ENCODE data around the gene DCC. TPM values are rescaled to one million over a fixed set of nuclear protein-coding genes. Genes with fewer than 3 reads are reported as not detected.

DCC gene
- total RNA-seq, 1 donor from 2014 or later: 2.0 TPM

- DNase-seq: no peak
Observed at GRCh38 chr18:52920665-52921064, 580.7 kb downstream of the DCC start.

DNA sequence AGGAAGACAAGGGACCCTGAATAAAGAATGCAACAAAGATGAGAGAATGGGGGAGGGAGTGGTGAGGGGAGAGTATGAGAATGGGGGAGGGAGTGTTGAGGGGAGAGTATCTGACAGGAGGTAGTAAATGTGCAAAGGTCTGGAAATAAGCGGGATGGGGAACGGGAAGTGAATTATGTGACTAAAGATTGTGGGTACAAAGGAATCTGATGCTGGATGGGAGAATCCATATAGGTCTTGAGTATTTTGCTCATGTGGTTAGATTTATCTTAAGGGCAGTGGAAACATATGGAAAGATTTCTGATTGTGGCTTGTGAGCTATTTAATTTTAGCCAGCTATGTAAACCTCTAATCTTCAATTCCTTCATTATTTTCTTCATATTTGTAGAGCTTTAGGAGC is 593.4 kb downstream of the DCC start:
- no peak for DNase-seq

DNA sequence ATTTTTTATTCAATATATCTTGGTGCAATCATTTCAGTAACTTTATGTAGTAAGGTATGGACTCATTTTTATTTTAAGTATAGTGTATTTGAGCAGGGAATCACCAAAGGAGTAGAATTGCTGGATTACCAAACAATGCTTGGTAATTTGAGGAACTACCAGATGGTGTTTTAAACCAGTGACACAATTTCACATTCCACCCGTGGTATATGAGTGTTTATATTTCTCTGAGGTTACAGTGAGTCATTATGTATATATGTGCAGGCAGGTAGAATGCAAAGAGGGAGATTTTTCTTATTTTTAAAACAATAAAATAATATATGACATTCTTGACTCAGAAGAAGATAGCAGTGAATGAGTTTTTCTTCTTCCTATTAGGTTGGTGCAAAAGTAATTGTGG is 596.9 kb downstream of the DCC start:
- DNase-seq: no peak

GRCh38 chr18:52937840-52938239 is 597.8 kb downstream of the DCC start:
- DNase-seq: no peak

DNA sequence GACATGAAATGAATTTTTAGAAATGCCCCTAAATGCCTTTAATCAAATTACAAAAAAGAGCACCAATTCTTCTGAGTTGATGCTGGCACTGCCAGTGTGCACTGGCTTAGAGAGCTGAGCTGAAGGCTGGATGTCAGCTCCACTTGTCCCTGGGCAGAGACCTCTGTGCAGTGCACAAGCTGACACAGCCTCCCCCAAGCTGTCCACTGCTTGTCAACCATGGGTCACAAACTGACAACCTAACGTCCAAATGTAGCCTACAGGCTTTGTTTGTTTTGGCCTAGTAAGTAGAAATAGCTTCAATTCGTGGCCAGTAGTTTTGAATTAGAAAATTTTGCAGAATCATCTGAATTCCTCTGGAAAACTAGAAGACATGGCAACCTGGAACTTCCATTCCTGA is 605.6 kb downstream of the DCC start:
- no peak for DNase-seq

DNA sequence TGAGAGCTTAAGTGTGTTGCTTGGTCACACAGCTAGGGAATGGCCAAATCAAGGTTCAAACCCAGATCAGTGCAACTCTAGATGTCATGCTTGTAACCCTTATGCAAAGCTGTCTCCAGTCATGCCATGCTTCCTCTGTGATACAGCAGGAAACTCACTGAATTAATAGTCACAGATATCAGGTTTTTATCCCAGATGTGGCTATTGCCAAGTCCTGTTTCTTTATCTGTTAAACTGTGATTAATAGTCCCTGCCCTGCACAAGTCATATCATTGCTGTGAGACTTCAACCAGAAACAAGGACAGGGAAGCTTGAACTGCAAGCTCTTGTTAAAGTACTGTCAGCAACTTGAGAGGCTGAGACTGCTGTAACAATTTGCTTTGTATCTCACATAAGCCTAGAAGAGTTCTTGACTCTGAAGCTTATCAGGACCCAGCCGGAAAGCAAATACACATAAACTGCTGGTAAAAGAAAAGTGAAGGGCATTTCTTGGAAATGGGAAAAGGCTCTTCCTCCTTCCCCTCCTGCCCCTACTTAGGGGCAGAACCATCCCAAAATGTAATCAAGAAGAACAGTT is 609.0 kb downstream of the DCC start:
- DNase-seq: no peak

DNA sequence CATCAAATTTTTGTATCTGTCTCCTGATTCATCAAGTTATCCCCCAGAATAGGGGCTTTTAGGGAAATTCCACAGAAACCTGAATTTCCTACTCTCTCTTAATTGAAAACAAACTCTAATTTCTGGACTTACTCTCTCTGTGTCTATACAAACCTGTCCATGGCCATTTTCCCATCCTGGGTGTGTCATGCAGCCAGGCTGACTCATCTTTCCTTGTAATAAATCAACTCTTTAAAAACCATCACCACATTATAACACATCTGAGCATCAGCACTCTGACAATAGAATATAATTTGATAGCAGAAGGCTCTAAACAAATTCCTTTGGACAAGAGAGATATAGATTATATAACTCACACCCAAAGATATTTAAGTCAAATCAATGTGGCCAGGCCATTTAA is 610.2 kb downstream of the DCC start:
- no peak for DNase-seq

GRCh38 chr18:52953387-52953786 is 613.4 kb downstream of the DCC start:
- DNase-seq: no peak

GRCh38 chr18:52963481-52963880 is 623.5 kb downstream of the DCC start:
- no peak for DNase-seq

DNA sequence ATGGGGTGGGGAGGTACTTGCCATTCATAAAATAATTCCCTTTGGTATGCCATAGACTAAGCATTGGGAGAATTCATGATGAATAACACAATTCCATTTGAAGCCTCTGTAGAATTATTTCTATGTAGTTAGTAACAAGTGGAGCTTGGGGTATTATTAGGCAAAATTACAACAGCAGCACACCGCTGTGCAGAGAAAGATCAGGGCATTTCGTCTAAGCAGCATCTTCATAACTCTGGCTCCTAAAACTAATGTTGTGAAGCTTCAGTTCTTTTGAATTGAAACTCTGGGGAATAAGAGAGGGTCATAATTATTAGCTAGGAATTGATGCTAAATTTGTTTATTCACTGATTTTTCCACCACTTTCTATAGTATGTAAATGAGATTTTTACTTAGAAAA is 630.7 kb downstream of the DCC start:
- no peak for DNase-seq

DNA sequence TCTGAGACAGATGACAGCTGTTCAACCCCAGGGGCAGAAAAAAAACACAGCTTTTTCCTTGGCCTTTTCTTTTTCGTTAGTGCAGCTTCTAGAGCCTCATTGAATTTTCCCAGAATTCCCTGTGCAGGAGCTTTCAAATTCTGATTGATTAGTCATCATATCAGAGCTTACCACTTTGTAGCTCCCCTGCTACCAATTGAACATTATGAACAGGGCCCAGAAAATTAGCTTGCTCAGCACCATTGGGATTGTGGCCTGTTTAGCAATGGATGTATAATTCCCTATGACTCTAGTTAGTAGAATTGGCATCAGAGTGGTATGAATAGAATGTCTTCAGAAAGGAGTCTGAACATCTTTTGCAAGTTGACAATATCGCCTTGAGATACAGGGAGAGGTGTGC is 631.1 kb downstream of the DCC start:
- DNase-seq: no peak

DNA sequence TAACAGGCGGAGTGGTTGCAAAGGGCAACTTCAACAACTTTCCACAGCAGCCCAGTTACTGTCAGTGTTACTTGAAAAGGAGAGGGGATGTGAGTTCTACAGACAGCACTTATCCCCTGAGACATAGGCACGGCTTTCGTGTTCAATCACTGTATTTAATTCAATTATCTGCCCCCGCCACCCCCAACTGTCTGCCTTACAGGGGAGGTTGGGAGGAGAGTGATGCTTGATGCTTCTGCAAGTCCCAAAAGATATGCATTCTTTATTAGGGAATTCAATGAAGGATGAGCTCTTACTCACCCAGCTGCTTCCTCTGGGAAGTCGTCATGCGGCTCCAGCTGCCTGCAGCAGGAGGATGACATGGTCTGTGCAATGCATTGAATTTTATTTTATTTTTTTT is 639.9 kb downstream of the DCC start:
- no peak for DNase-seq

DNA sequence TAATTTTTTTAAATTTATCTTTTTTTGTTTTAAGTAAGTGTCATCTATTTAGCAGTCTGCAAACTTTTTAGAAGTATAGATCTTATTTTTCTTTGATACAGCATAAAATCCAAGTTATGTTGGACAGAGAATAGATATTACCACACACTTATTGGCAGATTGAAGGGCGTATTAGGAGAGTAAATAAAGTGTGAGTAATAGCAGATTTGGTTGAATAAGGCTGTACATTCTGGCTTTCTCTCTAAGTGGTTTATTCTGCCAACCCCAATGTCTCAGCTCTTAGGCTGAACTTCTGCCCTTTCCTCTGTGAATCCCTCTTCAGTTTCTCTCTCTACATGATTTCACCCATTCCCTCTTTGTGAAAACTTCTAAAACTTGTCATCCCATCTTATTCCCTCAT is 651.2 kb downstream of the DCC start:
- DNase-seq: no peak

GRCh38 chr18:52992041-52992440 is 652.0 kb downstream of the DCC start:
- no peak for DNase-seq

- DNase-seq: no peak
Observed at GRCh38 chr18:52995875-52996274, 655.9 kb downstream of the DCC start.

DNA sequence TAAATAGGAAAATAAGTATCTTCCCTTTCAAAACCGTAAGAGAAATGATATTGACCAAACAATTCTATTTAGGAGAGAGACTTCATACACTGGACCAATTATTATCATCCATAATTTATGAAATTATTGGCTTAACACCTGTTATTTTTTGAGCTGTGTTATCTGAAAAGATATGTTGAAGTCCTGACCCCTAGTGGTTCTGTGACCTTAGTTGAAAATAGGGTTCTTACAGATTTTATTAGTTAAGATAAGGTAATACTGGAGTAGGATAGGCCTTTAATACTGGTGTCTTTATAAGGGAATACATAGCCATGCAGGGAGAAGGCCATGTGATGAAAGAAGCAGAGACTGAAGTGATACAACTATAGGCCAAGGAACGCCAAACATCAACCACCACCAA is 659.6 kb downstream of the DCC start:
- no peak for DNase-seq

DNA sequence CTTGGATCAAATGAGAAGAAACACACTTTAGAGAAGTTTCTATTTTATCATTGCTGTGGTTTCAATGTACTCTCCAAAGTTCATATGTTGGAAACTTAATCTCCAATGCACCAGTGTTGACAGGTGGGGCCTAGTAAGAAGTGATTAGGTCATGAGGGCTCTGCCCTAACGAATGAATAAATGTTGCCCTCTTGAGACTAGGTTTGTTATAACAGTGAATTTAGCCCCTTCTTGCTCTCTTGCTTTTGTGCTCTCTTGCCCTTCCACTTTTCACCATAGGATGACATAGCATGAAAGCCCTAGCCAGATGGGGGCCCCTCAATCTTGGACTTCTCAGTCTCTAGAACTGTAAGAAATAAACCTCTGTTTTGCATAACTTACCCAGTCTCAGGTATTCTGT is 664.8 kb downstream of the DCC start:
- no peak for DNase-seq

- no peak for DNase-seq
Observed at GRCh38 chr18:53018791-53019190, 678.8 kb downstream of the DCC start.

DNA sequence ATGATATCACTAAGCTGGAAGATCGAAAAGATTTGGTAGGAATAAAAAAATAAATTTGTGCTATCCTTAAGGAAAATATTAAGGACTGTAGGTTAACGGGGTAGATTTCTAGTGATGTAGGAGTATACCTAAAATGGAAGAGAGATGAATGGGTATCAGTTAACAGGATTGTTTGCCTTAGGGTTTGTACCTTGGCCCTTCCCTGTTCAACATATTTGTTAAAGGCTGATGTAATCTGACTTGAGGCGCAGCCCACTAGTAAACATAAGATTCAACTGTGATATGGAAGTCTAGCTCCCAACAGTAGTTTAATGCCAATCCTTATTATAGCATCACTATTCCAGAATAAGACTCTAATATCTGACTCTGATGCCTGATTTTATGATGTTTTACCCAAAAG is 685.2 kb downstream of the DCC start:
- no peak for DNase-seq

DNA sequence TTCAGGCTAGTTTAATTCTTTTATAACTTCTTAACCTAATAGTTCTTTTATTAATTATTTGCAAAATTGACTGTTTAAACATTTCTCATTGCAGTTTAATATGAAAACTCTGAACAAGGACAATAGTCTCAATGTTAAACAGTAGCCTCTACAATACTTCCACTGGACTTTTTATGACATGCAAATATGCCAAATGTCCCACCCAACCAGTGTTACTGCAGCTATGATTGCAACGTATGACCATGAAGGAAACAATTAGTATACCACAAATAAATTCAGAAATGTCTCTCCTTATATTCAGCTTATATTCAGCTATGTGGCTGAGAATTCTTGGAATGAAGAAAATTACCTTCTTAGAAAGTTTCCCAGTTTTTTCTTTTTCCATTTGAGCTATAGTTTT is 688.6 kb downstream of the DCC start:
- no peak for DNase-seq

- no peak for DNase-seq
Observed at GRCh38 chr18:53033128-53033527, 693.1 kb downstream of the DCC start.

GRCh38 chr18:53038608-53039007 is 698.6 kb downstream of the DCC start:
- no peak for DNase-seq

- DNase-seq: no peak
Observed at GRCh38 chr18:53040286-53040685, 700.3 kb downstream of the DCC start.

- no peak for DNase-seq
Observed at GRCh38 chr18:53056064-53056463, 716.1 kb downstream of the DCC start.

DNA sequence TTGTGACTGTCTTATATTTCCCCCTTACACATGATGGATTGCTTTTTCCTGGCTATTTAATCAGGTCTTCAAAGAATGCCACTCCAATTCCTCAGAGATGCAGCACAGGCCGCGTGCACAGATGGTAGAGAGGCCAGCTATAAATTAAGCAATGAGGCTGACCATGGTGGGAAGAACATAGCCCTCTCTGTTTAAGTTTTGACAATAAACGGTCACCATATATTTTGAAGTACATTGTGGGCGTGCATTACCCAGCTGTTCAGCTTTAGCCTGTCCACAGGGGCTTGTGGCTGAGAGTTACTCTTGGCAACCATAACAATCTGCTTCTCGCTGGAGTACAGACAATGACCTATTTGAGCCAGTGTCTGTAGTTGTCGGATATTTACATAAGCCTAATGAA is 730.8 kb downstream of the DCC start:
- no peak for DNase-seq
